ENCODE measurements around the gene SLC22A4.

Gene SLC22A4

GRCh38 chr5:132378580-132378979, 84.4 kb downstream of the SLC22A4 start:
- DNase-seq, result no peak

DNA sequence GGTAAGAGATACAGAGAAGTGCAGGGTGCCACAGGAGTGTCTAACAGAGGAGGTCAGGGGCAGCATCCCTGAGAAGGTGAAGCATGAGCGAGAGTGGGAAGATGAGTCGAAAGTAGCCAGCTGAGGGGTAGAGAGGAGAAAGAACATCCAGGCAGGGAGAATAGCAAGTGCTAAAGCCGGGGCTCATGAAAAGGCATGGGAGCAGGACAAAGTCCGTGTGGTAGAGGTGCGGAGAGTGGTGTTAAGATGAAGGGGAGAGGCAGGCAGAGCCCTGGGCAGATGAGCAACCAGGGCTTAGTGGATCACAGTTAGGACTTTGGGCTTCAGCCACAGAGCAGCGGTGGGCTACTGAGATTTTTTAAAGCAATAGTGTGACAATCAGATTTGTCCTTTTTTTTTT, 85.9 kb downstream of the SLC22A4 start:
- DNase-seq, result no peak

DNA sequence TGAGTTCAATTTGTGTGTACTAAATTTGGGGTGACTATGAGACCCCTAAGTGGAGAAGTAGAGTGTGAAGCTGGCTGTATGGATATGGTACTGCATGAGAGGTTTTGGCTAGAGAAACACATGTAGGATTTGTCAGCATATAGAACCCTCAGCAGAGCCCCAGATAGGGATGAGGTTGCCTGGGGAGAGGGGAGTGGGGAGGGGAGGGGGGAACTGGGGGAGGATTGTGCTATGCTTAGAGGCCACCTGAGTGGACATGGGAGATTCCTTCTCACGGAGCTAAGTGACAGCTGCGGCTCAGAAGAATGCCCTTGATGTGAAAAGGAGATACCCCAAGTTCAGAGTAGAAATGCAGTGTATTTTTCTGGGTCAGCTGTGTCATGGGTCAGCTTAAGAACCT, 86.5 kb downstream of the SLC22A4 start:
- no peak for DNase-seq

DNA sequence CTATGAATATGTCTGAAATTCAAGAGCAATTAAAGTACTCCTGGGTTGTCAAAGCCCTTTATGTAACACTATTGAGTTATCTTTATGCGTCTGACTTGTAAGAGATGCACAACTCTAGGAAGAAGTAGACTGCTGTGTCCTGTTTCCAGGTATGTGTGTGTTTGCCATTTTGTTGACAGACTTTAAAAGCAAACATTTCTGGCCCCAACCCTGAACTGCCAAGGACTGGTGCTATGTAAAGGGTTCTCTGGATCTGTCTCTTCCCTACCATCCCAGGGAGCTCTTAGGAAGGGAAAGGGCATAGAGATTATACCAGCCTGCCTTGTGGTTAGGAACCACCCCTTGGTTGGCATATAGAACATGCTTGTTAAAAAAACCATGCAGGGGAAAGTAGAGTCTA, 87.4 kb downstream of the SLC22A4 start:
- DNase-seq, result no peak

DNA sequence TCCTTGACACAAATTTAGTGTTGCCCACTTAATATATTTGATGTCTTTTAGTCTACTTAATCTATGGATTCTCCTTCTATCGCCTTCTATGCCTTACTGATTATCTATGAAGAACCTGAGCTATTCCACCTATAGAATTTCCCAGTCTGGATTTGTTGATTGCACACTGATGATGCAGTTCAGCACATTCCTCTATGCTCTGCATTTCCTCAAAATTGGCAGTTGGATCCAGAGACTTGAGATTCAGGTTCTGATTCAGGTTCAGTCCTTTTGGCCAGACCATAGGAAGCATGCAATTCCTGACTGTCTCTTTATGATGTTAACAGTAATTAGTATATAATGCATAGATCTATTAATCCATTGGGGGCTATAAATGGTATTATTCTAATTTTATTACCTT, 89.1 kb downstream of the SLC22A4 start:
- no peak for DNase-seq

- no peak for DNase-seq
Observed at GRCh38 chr5:132383984-132384383, 89.8 kb downstream of the SLC22A4 start.

GRCh38 chr5:132384506-132385050, 90.4 kb downstream of the SLC22A4 start:
- no peak for DNase-seq

DNA sequence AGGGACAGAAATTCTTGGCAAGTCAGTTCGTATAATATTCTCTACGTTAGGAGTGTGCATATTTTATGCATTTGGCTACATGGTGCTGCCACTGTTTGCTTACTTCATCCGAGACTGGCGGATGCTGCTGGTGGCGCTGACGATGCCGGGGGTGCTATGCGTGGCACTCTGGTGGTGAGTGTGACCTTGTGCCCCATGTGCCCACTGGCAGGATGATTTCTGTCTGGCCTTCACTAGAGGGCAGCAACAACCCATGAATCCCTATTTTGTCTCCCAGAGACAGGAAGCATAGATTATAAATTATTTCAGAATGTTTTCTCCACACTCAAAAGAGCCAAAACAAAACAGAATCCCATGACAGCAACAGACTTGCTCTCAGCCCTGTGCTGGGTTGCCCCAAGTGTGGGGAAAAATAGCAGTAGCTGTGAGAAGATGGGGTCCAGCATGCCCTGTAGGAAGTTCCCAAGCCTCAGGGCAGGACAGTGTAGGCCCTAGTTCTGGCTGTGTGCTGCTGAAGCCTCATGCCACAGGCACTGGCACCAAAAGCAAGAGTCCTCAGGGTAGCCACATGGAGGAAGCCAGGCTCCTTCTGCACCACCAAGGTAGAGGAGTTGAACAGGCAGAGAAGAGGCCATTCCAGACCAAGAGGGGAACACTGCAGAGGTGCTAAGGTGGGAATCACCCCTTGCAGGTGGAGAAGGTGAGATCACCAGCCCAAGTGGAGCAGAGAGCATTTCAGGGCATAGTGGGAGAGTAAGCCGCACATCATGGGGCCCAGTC, 91.3 kb downstream of the SLC22A4 start:
- DNase-seq, result peak; percentile 1

GRCh38 chr5:132386644-132387286, 92.6 kb downstream of the SLC22A4 start:
- DNase-seq, result peak; percentile 16

DNA sequence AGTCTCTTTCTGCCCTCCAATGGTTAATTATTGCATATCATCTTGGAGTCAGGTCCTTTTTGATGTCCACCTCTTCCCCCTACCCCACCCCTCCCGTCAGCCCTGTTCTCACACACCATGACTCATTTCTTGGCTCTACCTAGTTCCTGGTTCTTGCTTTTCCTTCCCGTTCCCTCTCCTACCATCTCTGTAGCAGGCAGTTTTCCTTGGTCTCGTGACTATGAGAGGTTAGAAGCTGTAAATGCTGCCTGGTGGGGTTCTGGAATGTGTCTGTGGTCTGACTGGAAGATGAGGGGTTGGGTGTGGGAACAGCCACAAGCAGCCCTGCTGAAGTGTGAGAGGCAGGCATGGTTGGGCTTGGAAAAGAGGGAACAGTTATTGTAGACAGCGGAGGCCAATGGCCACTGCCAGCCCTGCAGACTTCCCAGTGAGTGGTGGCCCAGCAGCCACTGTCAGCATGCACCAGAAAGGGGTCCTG, 93.5 kb downstream of the SLC22A4 start:
- no peak for DNase-seq

DNA sequence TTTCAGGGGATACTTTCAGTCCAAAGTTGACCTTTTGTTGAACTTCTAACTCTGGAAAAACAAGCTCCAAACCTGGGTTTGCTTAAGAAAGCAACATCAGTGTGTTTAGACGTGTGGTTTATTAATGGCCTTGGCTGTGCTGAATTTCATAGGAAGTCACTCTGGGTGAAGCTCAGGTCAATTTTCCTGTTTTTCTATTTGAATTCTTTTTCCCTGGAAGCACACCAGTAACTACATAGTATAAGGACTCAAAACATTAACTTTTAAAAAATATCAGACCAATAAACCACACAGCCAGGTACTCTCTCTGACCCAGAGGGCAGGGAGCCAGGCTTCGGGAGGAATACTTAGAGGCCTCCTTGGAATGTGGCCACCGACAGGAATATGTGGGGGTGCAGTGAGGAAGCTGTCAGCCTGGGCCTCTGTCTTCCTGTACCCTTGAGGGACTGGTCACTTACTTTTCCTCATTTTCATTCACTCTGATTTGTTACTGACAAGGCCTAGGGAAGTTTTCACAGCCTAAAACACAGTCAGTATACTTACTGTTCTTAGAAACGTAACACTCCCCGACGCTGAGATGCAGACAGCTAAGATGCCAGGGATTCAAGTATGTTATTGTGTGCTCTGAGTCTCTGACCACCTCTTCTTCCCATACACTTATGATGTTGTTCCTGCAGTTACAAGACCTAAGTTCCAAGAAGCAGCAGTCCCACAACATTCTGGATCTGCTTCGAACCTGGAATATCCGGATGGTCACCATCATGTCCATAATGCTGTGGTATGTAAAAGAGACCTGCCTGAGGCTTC, 94.3 kb downstream of the SLC22A4 start:
- no peak for DNase-seq

DNA sequence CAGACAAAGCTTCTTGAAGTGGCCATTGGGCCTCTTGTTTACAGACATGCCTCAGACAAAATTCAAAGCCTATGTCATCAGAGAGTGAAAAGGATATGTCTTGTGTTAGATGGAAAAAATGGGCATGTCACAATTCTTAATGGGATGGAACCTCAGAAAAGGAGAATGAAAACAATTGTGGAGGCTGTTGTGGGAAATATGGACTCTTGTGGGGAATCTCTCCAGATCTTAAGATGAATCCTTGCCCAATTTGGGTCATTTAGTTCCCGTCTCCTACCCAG, 94.8 kb downstream of the SLC22A4 start:
- no peak for DNase-seq

- DNase-seq, result no peak
Observed at GRCh38 chr5:132389585-132390286, 95.5 kb downstream of the SLC22A4 start.

- DNase-seq, result no peak
Observed at GRCh38 chr5:132391247-132391646, 97.1 kb downstream of the SLC22A4 start.

DNA sequence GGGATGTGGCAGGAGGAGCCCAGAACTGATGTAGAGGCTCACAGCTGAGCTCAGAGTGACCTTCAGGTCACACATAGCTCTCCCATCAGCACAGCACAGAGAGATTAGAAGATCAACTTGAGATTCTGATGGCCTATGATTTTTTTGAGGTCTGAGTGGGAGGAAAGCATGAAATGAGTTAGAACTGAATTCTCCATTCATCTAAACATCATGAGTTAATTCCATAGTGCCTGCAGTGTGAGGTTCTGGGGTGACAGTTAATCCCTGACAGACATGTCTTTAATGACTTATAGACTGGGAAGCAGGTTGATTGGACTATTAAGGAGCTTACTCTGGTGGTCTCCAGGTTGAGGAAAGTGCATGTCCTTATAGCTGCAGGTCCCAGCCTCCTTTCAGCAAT, 97.7 kb downstream of the SLC22A4 start:
- no peak for DNase-seq

- no peak for DNase-seq
Observed at GRCh38 chr5:132392411-132392810, 98.2 kb downstream of the SLC22A4 start.

- DNase-seq, result no peak
Observed at GRCh38 chr5:132392978-132393825, 99.0 kb downstream of the SLC22A4 start.
